H9 (cell line): ENCODE data around the gene CFAP65. TPM values are rescaled to one million over a fixed set of nuclear protein-coding genes. Genes with fewer than 3 reads are reported as not detected.

Experiments
- DNase-seq: peaks from one replicate; pipeline ENCODE4 v3.0.0-alpha.2; 2017
- H2AFZ ChIP-seq: one replicate; pipeline ENCODE4 v1.6.1; 2013; ENCODE audit warnings: mild to moderate bottlenecking, low read length, control low read depth, moderate library complexity
- H2AK5ac ChIP-seq: 2 replicates; pipeline ENCODE4 v1.6.1; 2013; ENCODE audit warnings: low read length, control low read depth, mixed read lengths; ENCODE audit not compliant: insufficient read length
- H2BK120ac ChIP-seq: one replicate; pipeline ENCODE4 v1.6.1; 2013; ENCODE audit warnings: low read depth, mild to moderate bottlenecking, low read length, control low read depth, inconsistent platforms; ENCODE audit not compliant: poor library complexity, severe bottlenecking
- H2BK12ac ChIP-seq: 2 replicates; pipeline ENCODE4 v1.6.1; 2013; ENCODE audit warnings: low read length, control low read depth, mixed read lengths, low read depth; ENCODE audit not compliant: insufficient read length
- H2BK15ac ChIP-seq: 2 replicates; pipeline ENCODE4 v1.6.1; 2013; ENCODE audit warnings: low read depth, low read length, control low read depth
- H2BK20ac ChIP-seq: one replicate; pipeline ENCODE4 v1.6.1; 2013; ENCODE audit warnings: low read depth, mild to moderate bottlenecking, low read length, control low read depth, inconsistent platforms; ENCODE audit not compliant: poor library complexity, severe bottlenecking
- H2BK5ac ChIP-seq: 2 replicates; pipeline ENCODE4 v1.6.1; 2013; ENCODE audit warnings: low read length, control low read depth, mixed read lengths; ENCODE audit not compliant: insufficient read length
- H3K14ac ChIP-seq: 2 replicates; pipeline ENCODE4 v1.6.1; 2013; ENCODE audit warnings: low read length, control low read depth; ENCODE audit not compliant: insufficient read depth
- H3K18ac ChIP-seq: 2 replicates; pipeline ENCODE4 v1.6.1; 2013; ENCODE audit warnings: low read depth, mild to moderate bottlenecking, mixed read lengths, low read length, control low read depth; ENCODE audit not compliant: insufficient read length
- H3K23ac ChIP-seq: 2 replicates; pipeline ENCODE4 v1.6.1; 2013; ENCODE audit warnings: low read length, control low read depth, mixed read lengths, low read depth; ENCODE audit not compliant: insufficient read length
- H3K23me2 ChIP-seq: 2 replicates; pipeline ENCODE4 v1.6.1; 2013; ENCODE audit warnings: low read depth, mild to moderate bottlenecking, mixed read lengths, low read length, control low read depth; ENCODE audit not compliant: insufficient read length, poor library complexity, severe bottlenecking
- H3K27ac ChIP-seq: 2 replicates; pipeline ENCODE4 v1.5.1; 2013; ENCODE audit warnings: low read length, control low read depth, mixed read lengths, low read depth; ENCODE audit not compliant: insufficient read length
- H3K27me3 ChIP-seq: 2 replicates; pipeline ENCODE4 v1.6.1; 2013; ENCODE audit warnings: low read length, control low read depth, inconsistent platforms; ENCODE audit not compliant: insufficient read depth
- H3K4ac ChIP-seq: 2 replicates; pipeline ENCODE4 v1.6.1; 2013; ENCODE audit warnings: low read depth, mild to moderate bottlenecking, control low read depth, inconsistent platforms, low read length, moderate library complexity
- H3K4me1 ChIP-seq: 2 replicates; pipeline ENCODE4 v1.6.1; 2013; ENCODE audit warnings: low read length, control low read depth, inconsistent platforms; ENCODE audit not compliant: insufficient read depth
- H3K4me2 ChIP-seq: 2 replicates; pipeline ENCODE4 v1.6.1; 2013; ENCODE audit warnings: low read length, control low read depth, mixed read lengths; ENCODE audit not compliant: insufficient read length, insufficient read depth
- H3K56ac ChIP-seq: 2 replicates; pipeline ENCODE4 v1.6.1; 2013; ENCODE audit warnings: low read depth, mild to moderate bottlenecking, mixed read lengths, low read length, control low read depth; ENCODE audit not compliant: insufficient read length
- H3K79me1 ChIP-seq: 2 replicates; pipeline ENCODE4 v1.6.1; 2013; ENCODE audit warnings: low read depth, mild to moderate bottlenecking, moderate library complexity, low read length, control low read depth, inconsistent platforms; ENCODE audit not compliant: insufficient read depth, poor library complexity, severe bottlenecking
- H3K79me2 ChIP-seq: 2 replicates; pipeline ENCODE4 v1.6.1; 2013; ENCODE audit warnings: low read length, control low read depth, inconsistent platforms; ENCODE audit not compliant: insufficient read depth
- H3K9ac ChIP-seq: 2 replicates; pipeline ENCODE4 v1.6.1; 2013; ENCODE audit warnings: low read length, control low read depth, mixed read lengths; ENCODE audit not compliant: insufficient read length; ENCODE audit errors: extremely low read depth
- H3K9me3 ChIP-seq: one replicate; pipeline ENCODE4 v1.6.1; 2013; ENCODE audit warnings: low read depth, low read length, inconsistent platforms; ENCODE audit not compliant: control insufficient read depth
- H3T11ph ChIP-seq: one replicate; pipeline ENCODE4 v1.6.1; 2013; ENCODE audit warnings: mild to moderate bottlenecking, low read length, control low read depth, inconsistent platforms
- H4K20me1 ChIP-seq: one replicate; pipeline ENCODE4 v1.6.1; 2013; ENCODE audit not compliant: control insufficient read depth, insufficient read length, insufficient read depth
- H4K5ac ChIP-seq: 2 replicates; pipeline ENCODE4 v1.6.1; 2013; ENCODE audit warnings: low read depth, mild to moderate bottlenecking, mixed read lengths, low read length, control low read depth; ENCODE audit not compliant: insufficient read length
- H4K8ac ChIP-seq: replicated peaks from 2 replicates; pipeline ENCODE4 v1.6.1; 2013; ENCODE audit warnings: low read length, control low read depth, mixed read lengths, low read depth; ENCODE audit not compliant: insufficient read length
- H4K91ac ChIP-seq: 2 replicates; pipeline ENCODE4 v1.6.1; 2013; ENCODE audit warnings: low read depth, mild to moderate bottlenecking, moderate library complexity, mixed read lengths, low read length, control low read depth; ENCODE audit not compliant: insufficient read length
- H3K27ac Mint-ChIP-seq, 3 experiments: 2 replicates in 2 of 3; 3 replicates in 1 of 3; pipeline ENCODE4 v1.8.0; 2020 to 2021; ENCODE audit warnings: mixed read lengths in 3 of 3, mild to moderate bottlenecking in 1 of 3, moderate library complexity in 1 of 3
- H3K27me3 Mint-ChIP-seq: 2 replicates; pipeline ENCODE4 v1.8.0; 2021; ENCODE audit warnings: low read depth, mild to moderate bottlenecking, moderate library complexity, mixed read lengths
- H3K36me3 Mint-ChIP-seq, 3 experiments: 2 replicates in 2 of 3; 3 replicates in 1 of 3; pipeline ENCODE4 v1.8.0; 2020 to 2021; ENCODE audit warnings: low read depth in 3 of 3, mixed read lengths in 3 of 3; ENCODE audit not compliant: insufficient read depth in 1 of 3
- H3K4me1 Mint-ChIP-seq, 2 experiments: 2 replicates each; pipeline ENCODE4 v1.8.0; 2020; ENCODE audit warnings: mixed read lengths in 2 of 2
- H3K4me3 Mint-ChIP-seq, 2 experiments: 2 replicates in 1 of 2; 3 replicates in 1 of 2; pipeline ENCODE4 v1.8.0; 2020 to 2021; ENCODE audit warnings: mild to moderate bottlenecking in 2 of 2, mixed read lengths in 2 of 2, moderate library complexity in 1 of 2
- H3K9me3 Mint-ChIP-seq, 2 experiments: 2 replicates in 1 of 2; 3 replicates in 1 of 2; pipeline ENCODE4 v1.8.0; 2020; ENCODE audit warnings: mild to moderate bottlenecking in 2 of 2, mixed read lengths in 2 of 2, moderate library complexity in 1 of 2
- CTCF ChIP-seq: fragments of 200-600 bp; sonication (generic); conservative IDR thresholded peaks from 3 replicates; pipeline ENCODE4 v1.8.0; 2021; ENCODE audit warnings: antibody characterized with exemption, mild to moderate bottlenecking
- WGBS: extraction: QIAGEN DNeasy Blood & Tissue Kit; methylation state at CpG from one replicate; pipeline ENCODE4 v1.1.7; 2013; ENCODE audit warnings: missing lambda C conversion rate, low lambda C conversion rate, mixed read lengths; ENCODE audit not compliant: insufficient read length; ENCODE audit errors: extremely low coverage; 5-methylcytosine and 5-hydroxymethylcytosine counted together
- total RNA-seq: library from RNA; stranded (reverse); gene quantifications from 2 replicates; pipeline ENCODE4 v1.2.1, GENCODE V29; 2021

The CFAP65 gene
- total RNA-seq, 1 experiment from 2014 or later: 0.20 TPM

- Histone ChIP-seq H2AFZ (no peak overlapping the region), H3K23ac (no peak overlapping the region), H2BK20ac (no peak overlapping the region), H3K9me3 (no peaks in the 10 kb centered on the region), H3K4me1 (no peaks in the 10 kb centered on the region), H2BK12ac (no peak overlapping the region), H2BK5ac (no peak overlapping the region), H2BK15ac (no peak overlapping the region), H3K9ac (no peak overlapping the region), H4K91ac (no peak overlapping the region), H3K23me2 (no peaks in the 10 kb centered on the region), H3K27ac (no peak overlapping the region), H3K18ac (no peak overlapping the region), H3K14ac (no peak overlapping the region), H3K79me2 (no peaks in the 10 kb centered on the region), H4K8ac (no peak overlapping the region), H3K4me2 (no peak overlapping the region), H3K27me3 (no peaks in the 10 kb centered on the region), H2BK120ac (no peak overlapping the region), H3K56ac (no peak overlapping the region), H3K79me1 (no peaks in the 10 kb centered on the region), H3K4ac (no peak overlapping the region), H3T11ph (no peak overlapping the region), H4K20me1 (no peaks in the 10 kb centered on the region), H4K5ac (no peak overlapping the region), H2AK5ac (no peak overlapping the region)
- DNase-seq: peak; percentile 80
- peak; percentile 86 for TF ChIP-seq CTCF
- H3K27me3 Mint-ChIP-seq: no peaks in the 10 kb centered on the region
- H3K4me1 Mint-ChIP-seq: peaks cover 5 to 7% of the 10 kb centered on the region in 2 experiments
- WGBS: no CpG with 5 or more reads among the region's 14 CpGs
- no peak overlapping the region for H3K4me3 Mint-ChIP-seq
- H3K9me3 Mint-ChIP-seq: no peaks in the 10 kb centered on the region
- peak overlapping the region in 1 of 3 experiments; percentile 4; a peak in 1 of 7 replicates for H3K27ac Mint-ChIP-seq
- peaks cover 0 to 18% (median 0%) of the 10 kb centered on the region in 3 experiments; a peak in 3 of 7 replicates for H3K36me3 Mint-ChIP-seq
Measured at GRCh38 chr2:219073413-219074129, 32.3 kb upstream of the CFAP65 start.
